Measurements from ENCODE around the gene P2RY6.

P2RY6 gene

DNA sequence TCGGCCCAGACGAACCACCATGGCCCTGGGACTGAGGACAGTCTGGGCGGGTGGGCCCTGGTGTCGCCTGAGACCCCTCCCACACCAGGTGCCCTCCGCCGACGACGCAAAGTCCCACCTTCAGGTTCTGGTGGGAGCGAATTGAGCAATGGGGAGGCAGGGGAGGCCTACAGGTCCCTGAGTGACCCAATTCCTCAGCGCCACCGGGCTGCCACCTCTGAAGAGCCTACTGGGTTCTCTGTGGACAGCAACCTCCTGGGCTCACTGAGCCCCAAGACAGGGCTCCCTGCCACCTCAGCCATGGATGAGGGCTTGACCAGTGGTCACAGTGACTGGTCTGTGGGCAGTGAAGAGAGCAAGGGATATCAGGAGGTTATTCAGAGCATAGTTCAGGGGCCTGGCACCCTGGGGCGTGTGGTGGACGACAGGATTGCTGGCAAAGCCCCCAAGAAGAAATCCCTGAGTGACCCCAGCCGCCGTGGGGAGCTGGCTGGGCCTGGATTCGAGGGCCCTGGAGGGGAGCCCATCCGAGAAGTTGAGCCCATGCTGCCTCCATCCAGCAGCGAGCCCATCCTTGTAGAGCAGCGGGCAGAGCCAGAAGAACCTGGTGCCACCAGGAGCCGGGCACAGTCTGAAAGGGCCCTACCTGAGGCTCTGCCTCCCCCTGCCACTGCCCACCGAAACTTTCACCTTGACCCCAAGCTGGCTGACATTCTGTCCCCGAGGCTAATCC, 38.7 kb downstream of the P2RY6 start:
- TF ChIP-seq ZFX (IDR thresholded peaks at IDR 0.05) = no peak
- TF ChIP-seq, protein P1, sequence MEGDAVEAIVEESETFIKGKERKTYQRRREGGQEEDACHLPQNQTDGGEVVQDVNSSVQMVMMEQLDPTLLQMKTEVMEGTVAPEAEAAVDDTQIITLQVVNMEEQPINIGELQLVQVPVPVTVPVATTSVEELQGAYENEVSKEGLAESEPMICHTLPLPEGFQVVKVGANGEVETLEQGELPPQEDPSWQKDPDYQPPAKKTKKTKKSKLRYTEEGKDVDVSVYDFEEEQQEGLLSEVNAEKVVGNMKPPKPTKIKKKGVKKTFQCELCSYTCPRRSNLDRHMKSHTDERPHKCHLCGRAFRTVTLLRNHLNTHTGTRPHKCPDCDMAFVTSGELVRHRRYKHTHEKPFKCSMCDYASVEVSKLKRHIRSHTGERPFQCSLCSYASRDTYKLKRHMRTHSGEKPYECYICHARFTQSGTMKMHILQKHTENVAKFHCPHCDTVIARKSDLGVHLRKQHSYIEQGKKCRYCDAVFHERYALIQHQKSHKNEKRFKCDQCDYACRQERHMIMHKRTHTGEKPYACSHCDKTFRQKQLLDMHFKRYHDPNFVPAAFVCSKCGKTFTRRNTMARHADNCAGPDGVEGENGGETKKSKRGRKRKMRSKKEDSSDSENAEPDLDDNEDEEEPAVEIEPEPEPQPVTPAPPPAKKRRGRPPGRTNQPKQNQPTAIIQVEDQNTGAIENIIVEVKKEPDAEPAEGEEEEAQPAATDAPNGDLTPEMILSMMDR (conservative IDR thresholded peaks at IDR 0.05) = no peak
- no peak overlapping the region for H3K27ac ChIP-seq

DNA sequence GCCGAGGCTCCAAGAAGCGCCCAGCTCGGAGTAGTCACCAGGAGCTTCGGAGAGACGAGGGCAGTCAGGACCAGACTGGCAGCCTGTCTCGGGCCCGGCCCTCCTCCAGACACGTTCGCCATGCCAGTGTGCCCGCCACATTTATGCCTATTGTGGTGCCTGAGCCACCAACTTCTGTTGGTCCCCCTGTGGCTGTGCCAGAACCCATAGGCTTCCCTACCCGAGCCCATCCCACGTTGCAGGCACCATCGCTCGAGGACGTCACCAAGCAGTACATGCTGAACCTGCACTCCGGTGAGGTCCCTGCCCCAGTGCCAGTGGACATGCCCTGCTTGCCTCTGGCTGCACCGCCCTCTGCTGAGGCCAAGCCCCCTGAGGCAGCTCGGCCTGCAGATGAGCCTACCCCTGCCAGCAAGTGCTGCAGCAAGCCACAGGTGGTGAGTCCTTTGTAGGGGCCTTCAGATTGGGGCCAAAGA, 39.3 kb downstream of the P2RY6 start:
- H3K27ac ChIP-seq = no peak overlapping the region
- TF ChIP-seq, protein P1 (conservative IDR thresholded peaks at IDR 0.05) = no peak
- no peak for TF ChIP-seq ZFX (IDR thresholded peaks at IDR 0.05)

DNA sequence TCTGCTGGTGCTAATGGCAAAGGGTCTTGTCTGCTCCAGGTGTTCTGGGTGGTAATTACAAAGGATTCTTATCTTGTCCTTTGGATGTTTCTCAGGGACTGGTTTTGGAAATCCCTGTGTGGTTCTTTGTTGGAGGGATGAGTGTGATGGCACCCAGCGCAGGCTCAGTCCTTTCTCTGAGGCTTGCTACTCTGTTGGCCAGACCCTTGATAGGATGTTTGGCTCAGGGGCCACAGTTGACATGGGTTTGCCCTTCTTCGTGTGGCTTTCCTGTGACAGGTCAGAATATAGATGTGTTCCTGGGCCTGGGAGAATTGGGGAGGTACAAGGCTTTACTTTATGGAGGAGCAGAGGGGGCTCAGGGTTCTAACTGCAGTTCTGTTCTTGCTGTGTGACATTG, 39.9 kb downstream of the P2RY6 start:
- H3K27ac ChIP-seq = no peak overlapping the region
- TF ChIP-seq, protein P1 (conservative IDR thresholded peaks at IDR 0.05) = no peak
- no peak for TF ChIP-seq ZFX (IDR thresholded peaks at IDR 0.05)

DNA sequence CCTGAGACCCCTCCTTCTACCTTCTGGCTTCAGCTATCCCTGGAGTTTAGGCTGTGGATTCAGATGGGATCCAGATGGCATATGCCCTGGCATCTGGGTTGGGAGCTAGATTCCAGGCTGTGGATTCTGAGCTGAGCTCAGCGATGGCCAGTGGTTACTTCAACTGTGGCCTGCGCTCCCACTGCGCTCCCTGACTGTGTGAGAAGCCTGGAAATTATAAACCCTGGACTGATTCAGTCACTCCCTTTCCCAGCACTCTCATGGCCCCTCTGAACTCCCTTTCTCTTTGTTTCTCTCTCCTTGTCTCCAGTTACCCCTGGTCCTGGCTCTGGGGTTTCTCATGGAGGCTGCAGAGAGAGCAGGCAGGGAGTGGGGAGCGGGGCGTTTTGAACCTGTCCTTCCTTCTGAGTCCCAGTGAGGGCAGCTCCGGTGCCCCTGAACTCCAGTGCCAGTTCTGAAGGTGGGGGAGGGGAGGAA, 40.8 kb downstream of the P2RY6 start:
- H3K27ac ChIP-seq = no peak overlapping the region
- TF ChIP-seq ZFX (IDR thresholded peaks at IDR 0.05) = no peak
- TF ChIP-seq, protein P1 (conservative IDR thresholded peaks at IDR 0.05) = no peak

DNA sequence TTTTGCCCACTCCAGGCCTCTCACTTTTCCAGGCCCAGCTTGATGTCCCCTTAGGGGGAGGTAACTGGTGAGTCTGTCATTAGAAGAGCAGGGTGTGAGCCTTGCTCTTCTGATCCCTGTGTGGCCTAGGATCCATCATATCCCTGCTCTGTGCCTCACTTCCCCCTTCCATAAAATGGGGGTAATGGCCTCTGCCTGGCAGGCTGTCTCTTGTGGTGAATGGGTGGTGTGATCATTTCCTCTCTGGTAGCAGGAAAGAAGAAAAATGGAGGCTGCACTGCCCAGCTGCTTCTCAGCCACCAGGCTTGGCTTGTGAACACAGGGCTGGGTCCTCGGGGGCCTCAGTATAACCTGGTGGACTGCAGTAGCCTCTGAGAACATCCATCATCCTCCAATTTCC, 41.5 kb downstream of the P2RY6 start:
- no peak overlapping the region for H3K27ac ChIP-seq

DNA sequence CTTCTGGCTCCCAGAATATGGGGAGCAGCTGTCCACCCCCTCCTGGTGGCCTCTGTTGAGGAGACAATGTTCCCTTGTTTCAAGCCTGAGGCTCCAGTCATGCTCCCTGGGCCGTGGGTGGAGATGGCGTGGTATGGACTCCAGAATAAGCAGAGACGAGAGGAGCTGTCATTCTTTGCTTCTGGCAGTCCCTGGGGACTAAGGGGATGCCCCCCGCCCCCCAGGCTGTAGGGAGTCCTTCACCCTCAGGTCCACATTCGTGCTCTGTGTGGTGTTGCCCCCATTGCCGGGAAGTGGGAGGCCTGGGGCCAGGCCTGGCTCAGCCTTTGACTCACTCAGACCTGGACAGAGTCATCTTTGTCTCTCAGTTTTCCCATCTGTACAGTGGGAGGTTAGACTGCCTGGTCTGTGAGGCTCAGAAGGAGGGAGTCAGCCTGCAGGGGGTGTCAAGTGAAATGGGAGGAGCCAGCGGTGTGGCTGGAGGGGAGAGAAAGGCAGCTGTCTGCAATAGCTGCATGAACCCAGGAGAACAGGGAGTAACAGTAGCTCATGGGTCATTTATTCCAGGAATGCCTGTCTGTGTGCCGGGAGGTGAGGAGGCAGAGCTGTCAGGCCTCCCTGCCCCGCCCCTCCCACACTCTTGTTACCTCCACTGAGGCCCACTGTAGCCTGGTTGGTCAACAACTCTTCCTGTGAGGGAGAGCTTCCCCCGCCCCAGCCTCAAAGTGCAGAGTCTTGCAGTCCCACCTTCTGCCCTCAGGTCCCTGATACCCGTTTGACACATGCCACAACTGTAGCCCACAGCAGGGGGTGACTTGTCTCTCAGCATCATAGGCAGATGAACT, 42.2 kb downstream of the P2RY6 start:
- no peak overlapping the region for H3K27ac ChIP-seq
- TF ChIP-seq, protein P1 (conservative IDR thresholded peaks at IDR 0.05) = no peak
- no peak for TF ChIP-seq ZFX (IDR thresholded peaks at IDR 0.05)

More for the DNA sequence above, 41.5 kb downstream of the P2RY6 start:
- TF ChIP-seq, protein P1 (conservative IDR thresholded peaks at IDR 0.05) = no peak
